Ovary (tissue), 3 donors: Measurements from ENCODE around the gene ANXA11.

ENCODE experiments used
- CTCF ChIP-seq, 3 donors: fragments of 450-650 bp in 2 of 3; fragments of 200-600 bp in 1 of 3; IDR thresholded peaks; one replicate each; pipeline versions ENCODE4 v1.5.1 to v1.8.0; 2016 to 2022; ENCODE audit warnings: antibody characterized with exemption in 3 of 3, mild to moderate bottlenecking in 1 of 3
- EP300 ChIP-seq: sonication (generic); formaldehyde crosslinking; IDR thresholded peaks from one replicate; pipeline ENCODE4 v1.6.1; 2017; ENCODE audit warnings: antibody characterized with exemption
- POLR2A ChIP-seq: fragments of 450-650 bp; IDR thresholded peaks from one replicate; pipeline ENCODE4 v1.6.1; 2017; ENCODE audit warnings: antibody characterized with exemption, mild to moderate bottlenecking, moderate library complexity
- donor health status: DM: no; HTN: no; CAD: no.

DNA sequence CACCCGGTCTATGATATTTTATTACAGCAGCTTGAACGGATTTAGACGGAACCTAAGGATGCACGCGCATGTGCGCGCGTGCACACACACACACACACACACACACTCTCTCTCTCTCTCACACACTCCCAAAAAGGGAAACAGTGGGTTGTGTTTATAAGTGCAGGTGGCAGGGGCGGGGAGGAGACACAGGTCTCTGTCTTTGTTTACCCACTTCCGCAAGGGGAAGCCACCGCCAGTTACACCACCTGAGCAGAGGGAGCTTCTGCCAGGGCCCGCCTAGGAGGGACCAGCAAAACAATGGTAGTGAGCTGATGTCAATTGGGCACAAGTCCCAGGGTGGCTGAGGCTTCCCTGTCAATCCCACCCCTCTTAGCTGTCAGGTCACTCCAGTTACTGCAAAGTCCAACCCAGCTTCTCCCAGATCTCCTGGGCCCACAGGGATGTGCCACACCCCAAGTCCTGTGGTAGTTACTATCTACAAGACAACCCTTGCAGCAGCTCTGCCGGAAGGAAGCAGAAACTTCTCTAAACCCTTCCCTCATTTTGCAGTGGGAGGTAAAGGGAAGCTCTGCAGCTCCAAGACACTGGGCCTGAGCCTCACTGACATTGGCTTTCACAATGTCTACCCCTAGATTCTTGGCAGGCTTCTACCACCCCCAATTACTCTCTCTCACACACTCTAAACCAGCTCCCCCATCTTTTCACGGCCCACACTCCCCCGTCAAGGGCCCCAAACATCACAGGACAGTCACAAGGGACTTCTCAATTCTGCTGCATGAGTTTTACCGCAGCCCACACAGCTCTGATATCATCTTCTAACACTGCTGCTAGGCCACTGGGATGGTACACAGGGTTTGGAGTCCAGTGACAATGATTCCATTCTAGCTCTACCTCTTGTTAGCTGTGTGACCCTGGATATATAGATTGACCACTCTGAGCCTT lies 17.6 kb downstream of the ANXA11 start:
- TF ChIP-seq CTCF (IDR thresholded peaks at IDR 0.05) (no peak), POLR2A (no peak), EP300 (no peak)
